Measurements from ENCODE around the gene ZBTB46.
"Not testable (repeated sequence)": the region's sequence is repeated elsewhere in the genome, so short reads cannot be mapped to it uniquely, and the experiment has no call there.

The ZBTB46 gene

GRCh38 chr20:63830841-63831588 is at the start of gene ZBTB46:
ZBTB46 (minus strand) TSS chr20:63831264; CDS start chr20:63790757, 40,507 bp downstream.
- Histone ChIP-seq H3K4me1 (ENCODE audit: control insufficient read depth, insufficient read depth, low read length) (peaks cover 22% of the 10 kb centered on the region), H3K9me3 (ENCODE audit: control insufficient read depth, low read length) (no peaks in the 10 kb centered on the region), H3K9ac (ENCODE audit: low read length) (peak within 1 kb of the TSS; percentile 9), H3K4me3 (ENCODE audit: low read length) (no peak within 1 kb of the TSS), H3K27me3 (ENCODE audit: control insufficient read depth, insufficient read depth, low read length) (peaks cover 46% of the 10 kb centered on the region), H3K36me3 (ENCODE audit: control insufficient read depth, insufficient read depth, low read length) (no peaks in the 10 kb centered on the region)

GRCh38 chr20:63878899-63879663 is 48.0 kb upstream of the ZBTB46 start:
- no peaks in the 10 kb centered on the region for H3K27me3 ChIP-seq (ENCODE audit: control insufficient read depth, insufficient read depth, low read length)
- H3K9ac ChIP-seq (ENCODE audit: low read length): no peak overlapping the region
- H3K4me1 ChIP-seq (ENCODE audit: control insufficient read depth, insufficient read depth, low read length): peaks cover 8% of the 10 kb centered on the region
- no peak overlapping the region for H3K4me3 ChIP-seq (ENCODE audit: low read length)
- H3K36me3 ChIP-seq (ENCODE audit: control insufficient read depth, insufficient read depth, low read length): peaks cover 9% of the 10 kb centered on the region
- no peaks in the 10 kb centered on the region for H3K9me3 ChIP-seq (ENCODE audit: control insufficient read depth, low read length)

GRCh38 chr20:63877755-63878470 is 46.8 kb upstream of the ZBTB46 start:
- H3K36me3 ChIP-seq (ENCODE audit: control insufficient read depth, insufficient read depth, low read length): peaks cover 9% of the 10 kb centered on the region

GRCh38 chr20:63876489-63877036 is 45.5 kb upstream of the ZBTB46 start:
- Histone ChIP-seq H3K27me3 (ENCODE audit: control insufficient read depth, insufficient read depth, low read length) (no peaks in the 10 kb centered on the region), H3K4me1 (ENCODE audit: control insufficient read depth, insufficient read depth, low read length) (no peaks in the 10 kb centered on the region), H3K36me3 (ENCODE audit: control insufficient read depth, insufficient read depth, low read length) (peaks cover 9% of the 10 kb centered on the region), H3K9me3 (ENCODE audit: control insufficient read depth, low read length) (no peaks in the 10 kb centered on the region), H3K9ac (ENCODE audit: low read length) (no peak overlapping the region), H3K4me3 (ENCODE audit: low read length) (no peak overlapping the region)

More at GRCh38 chr20:63877755-63878470, 46.8 kb upstream of the ZBTB46 start:
- peaks cover 8% of the 10 kb centered on the region for H3K4me1 ChIP-seq (ENCODE audit: control insufficient read depth, insufficient read depth, low read length)
- no peaks in the 10 kb centered on the region for H3K9me3 ChIP-seq (ENCODE audit: control insufficient read depth, low read length)
- H3K4me3 ChIP-seq (ENCODE audit: low read length): no peak overlapping the region
- H3K9ac ChIP-seq (ENCODE audit: low read length): no peak overlapping the region
- no peaks in the 10 kb centered on the region for H3K27me3 ChIP-seq (ENCODE audit: control insufficient read depth, insufficient read depth, low read length)

- not testable (repeated sequence) for H3K9ac ChIP-seq (ENCODE audit: low read length); H3K9me3 ChIP-seq (ENCODE audit: control insufficient read depth, low read length); H3K27me3 ChIP-seq (ENCODE audit: control insufficient read depth, insufficient read depth, low read length); H3K36me3 ChIP-seq (ENCODE audit: control insufficient read depth, insufficient read depth, low read length); H3K4me1 ChIP-seq (ENCODE audit: control insufficient read depth, insufficient read depth, low read length); H3K4me3 ChIP-seq (ENCODE audit: low read length)
These were observed 43.2 kb upstream of the ZBTB46 start for GRCh38 chr20:63874241-63874640.

GRCh38 chr20:63873477-63873971 is 42.5 kb upstream of the ZBTB46 start:
- no peaks in the 10 kb centered on the region for H3K9me3 ChIP-seq (ENCODE audit: control insufficient read depth, low read length)
- no peak overlapping the region for H3K4me3 ChIP-seq (ENCODE audit: low read length)
- no peak overlapping the region for H3K9ac ChIP-seq (ENCODE audit: low read length)
- no peaks in the 10 kb centered on the region for H3K27me3 ChIP-seq (ENCODE audit: control insufficient read depth, insufficient read depth, low read length)
- peaks cover 14% of the 10 kb centered on the region for H3K36me3 ChIP-seq (ENCODE audit: control insufficient read depth, insufficient read depth, low read length)
- H3K4me1 ChIP-seq (ENCODE audit: control insufficient read depth, insufficient read depth, low read length): no peaks in the 10 kb centered on the region

GRCh38 chr20:63868264-63868663 is 37.2 kb upstream of the ZBTB46 start:
- Histone ChIP-seq H3K36me3 (ENCODE audit: control insufficient read depth, insufficient read depth, low read length) (peaks cover 5% of the 10 kb centered on the region), H3K4me3 (ENCODE audit: low read length) (no peak overlapping the region), H3K4me1 (ENCODE audit: control insufficient read depth, insufficient read depth, low read length) (peaks cover 7% of the 10 kb centered on the region), H3K9ac (ENCODE audit: low read length) (no peak overlapping the region), H3K9me3 (ENCODE audit: control insufficient read depth, low read length) (no peaks in the 10 kb centered on the region), H3K27me3 (ENCODE audit: control insufficient read depth, insufficient read depth, low read length) (no peaks in the 10 kb centered on the region)

- H3K36me3 ChIP-seq (ENCODE audit: control insufficient read depth, insufficient read depth, low read length); H3K9ac ChIP-seq (ENCODE audit: low read length); H3K4me3 ChIP-seq (ENCODE audit: low read length); H3K27me3 ChIP-seq (ENCODE audit: control insufficient read depth, insufficient read depth, low read length); H3K9me3 ChIP-seq (ENCODE audit: control insufficient read depth, low read length): not testable (repeated sequence)
- H3K4me1 ChIP-seq (ENCODE audit: control insufficient read depth, insufficient read depth, low read length): peaks cover 10% of the 10 kb centered on the region
These were observed 36.0 kb upstream of the ZBTB46 start for GRCh38 chr20:63867042-63867441.

GRCh38 chr20:63864978-63865640 is 34.0 kb upstream of the ZBTB46 start, which contains the start of gene TPD52L2:
TPD52L2 (plus strand) TSS chr20:63865270; CDS start chr20:63865366, 96 bp downstream.
- Histone ChIP-seq H3K4me1 (ENCODE audit: control insufficient read depth, insufficient read depth, low read length) (peaks cover 10% of the 10 kb centered on the region), H3K9me3 (ENCODE audit: control insufficient read depth, low read length) (no peaks in the 10 kb centered on the region), H3K4me3 (ENCODE audit: low read length) (peak within 1 kb of the TSS; percentile 98)

GRCh38 chr20:63864545-63864977 is 33.5 kb upstream of the ZBTB46 start:
- peak overlapping the region; percentile 93 for H3K9ac ChIP-seq (ENCODE audit: low read length)
- H3K4me1 ChIP-seq (ENCODE audit: control insufficient read depth, insufficient read depth, low read length): peaks cover 10% of the 10 kb centered on the region
- H3K4me3 ChIP-seq (ENCODE audit: low read length): peak overlapping the region; percentile 40
- H3K27me3 ChIP-seq (ENCODE audit: control insufficient read depth, insufficient read depth, low read length): no peaks in the 10 kb centered on the region
- H3K9me3 ChIP-seq (ENCODE audit: control insufficient read depth, low read length): no peaks in the 10 kb centered on the region
- peaks cover 5% of the 10 kb centered on the region for H3K36me3 ChIP-seq (ENCODE audit: control insufficient read depth, insufficient read depth, low read length)

More at GRCh38 chr20:63864978-63865640, 34.0 kb upstream of the ZBTB46 start, which contains the start of gene TPD52L2:
- peaks cover 5% of the 10 kb centered on the region for H3K36me3 ChIP-seq (ENCODE audit: control insufficient read depth, insufficient read depth, low read length)
- no peaks in the 10 kb centered on the region for H3K27me3 ChIP-seq (ENCODE audit: control insufficient read depth, insufficient read depth, low read length)
- peak within 1 kb of the TSS; percentile 93 for H3K9ac ChIP-seq (ENCODE audit: low read length)

All from mucosa of stomach (tissue), 1 donor.